Fibroblast of mammary gland (primary cell): ENCODE results near the gene NCR3LG1.

ENCODE experiments used
- DNase-seq: peaks from one replicate; pipeline ENCODE4 v3.0.0-alpha.2; 2010; ENCODE audit warnings: low read depth
- H3K4me3 ChIP-seq: 2 replicates; pipeline ENCODE4 v1.5.1; 2011; ENCODE audit warnings: low read depth, mild to moderate bottlenecking, low read length, moderate library complexity; ENCODE audit not compliant: control insufficient read depth
- TF ChIP-seq, protein P1 (sequence below): conservative IDR thresholded peaks from 2 replicates; pipeline ENCODE4 v1.5.1; 2011; ENCODE audit warnings: low read depth, low read length, inconsistent platforms; ENCODE audit not compliant: control insufficient read depth, insufficient read depth

The NCR3LG1 gene

DNA sequence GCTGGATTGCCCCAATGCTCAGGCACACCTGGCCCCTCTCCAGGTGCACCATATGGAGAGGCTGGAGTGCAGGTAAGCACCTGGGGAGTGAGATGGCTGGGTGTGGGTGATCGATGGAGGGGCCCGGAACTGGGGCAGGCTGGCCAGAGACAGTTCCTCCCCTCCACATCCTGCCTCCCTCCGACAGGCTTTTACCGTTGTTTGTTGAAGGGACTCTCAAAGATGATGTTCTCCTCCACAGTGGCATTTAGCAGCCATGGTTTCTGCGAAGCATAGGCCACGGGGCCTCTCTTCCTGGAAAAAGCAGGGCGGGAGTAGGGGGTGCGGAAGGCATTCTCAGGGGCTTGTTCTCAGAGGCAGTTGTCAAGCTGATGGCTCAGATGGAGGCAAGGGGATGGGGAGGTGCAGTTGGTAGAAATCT lies 62.7 kb downstream of the NCR3LG1 start:
- no peak overlapping the region for H3K4me3 ChIP-seq
- no peak for DNase-seq
- TF ChIP-seq, protein P1, sequence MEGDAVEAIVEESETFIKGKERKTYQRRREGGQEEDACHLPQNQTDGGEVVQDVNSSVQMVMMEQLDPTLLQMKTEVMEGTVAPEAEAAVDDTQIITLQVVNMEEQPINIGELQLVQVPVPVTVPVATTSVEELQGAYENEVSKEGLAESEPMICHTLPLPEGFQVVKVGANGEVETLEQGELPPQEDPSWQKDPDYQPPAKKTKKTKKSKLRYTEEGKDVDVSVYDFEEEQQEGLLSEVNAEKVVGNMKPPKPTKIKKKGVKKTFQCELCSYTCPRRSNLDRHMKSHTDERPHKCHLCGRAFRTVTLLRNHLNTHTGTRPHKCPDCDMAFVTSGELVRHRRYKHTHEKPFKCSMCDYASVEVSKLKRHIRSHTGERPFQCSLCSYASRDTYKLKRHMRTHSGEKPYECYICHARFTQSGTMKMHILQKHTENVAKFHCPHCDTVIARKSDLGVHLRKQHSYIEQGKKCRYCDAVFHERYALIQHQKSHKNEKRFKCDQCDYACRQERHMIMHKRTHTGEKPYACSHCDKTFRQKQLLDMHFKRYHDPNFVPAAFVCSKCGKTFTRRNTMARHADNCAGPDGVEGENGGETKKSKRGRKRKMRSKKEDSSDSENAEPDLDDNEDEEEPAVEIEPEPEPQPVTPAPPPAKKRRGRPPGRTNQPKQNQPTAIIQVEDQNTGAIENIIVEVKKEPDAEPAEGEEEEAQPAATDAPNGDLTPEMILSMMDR = no peak

DNA sequence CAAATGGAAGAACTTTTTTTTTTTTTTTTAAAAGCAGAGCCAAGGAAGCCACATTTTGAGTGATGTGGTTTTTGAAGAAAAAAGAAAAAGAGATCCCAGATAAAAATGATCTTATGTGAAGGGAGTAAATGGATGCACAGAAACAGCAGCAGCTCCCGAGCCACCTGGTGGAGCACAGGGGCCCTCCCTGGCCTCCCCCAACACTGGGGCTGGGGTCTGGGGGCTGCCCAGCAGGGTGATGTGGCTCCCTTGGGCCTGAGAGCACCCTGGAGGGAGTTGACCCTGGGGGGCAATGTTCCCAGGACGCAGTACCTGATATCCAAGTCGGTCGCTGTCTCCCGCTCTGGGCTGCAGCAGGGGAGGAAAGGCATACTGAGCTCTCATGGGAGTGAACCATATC lies 63.4 kb downstream of the NCR3LG1 start:
- no peak overlapping the region for H3K4me3 ChIP-seq
- DNase-seq = no peak
- TF ChIP-seq, protein P1 = no peak

DNA sequence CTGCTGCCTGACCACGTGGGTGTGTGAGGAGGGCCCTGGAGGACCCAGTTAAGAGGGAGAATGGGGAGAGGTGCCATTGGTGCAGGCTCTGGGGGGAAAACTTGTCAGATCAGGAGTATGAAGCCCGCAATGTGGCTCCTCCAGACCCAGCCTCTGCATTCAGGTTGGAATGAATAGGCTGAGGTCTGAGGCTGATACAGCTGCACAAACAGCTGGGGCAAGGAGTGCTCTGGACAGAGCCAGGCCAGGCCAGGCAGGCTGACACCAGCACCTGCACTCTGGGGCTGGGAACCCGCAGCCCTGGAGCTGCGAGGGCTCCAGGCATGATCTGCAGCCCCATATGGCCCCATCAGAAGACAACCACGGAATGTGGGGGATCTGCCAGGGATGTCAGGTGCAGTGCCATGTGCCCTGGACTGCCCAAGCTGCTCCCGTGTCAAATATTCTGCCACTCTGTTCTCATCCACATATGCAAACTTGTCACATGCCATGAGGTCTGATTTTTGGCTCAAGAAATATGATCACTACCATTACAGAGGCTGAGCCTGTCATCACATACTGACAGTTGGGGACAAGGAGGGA lies 64.0 kb downstream of the NCR3LG1 start:
- TF ChIP-seq, protein P1 = no peak
- no peak for DNase-seq
- H3K4me3 ChIP-seq = no peak overlapping the region

DNA sequence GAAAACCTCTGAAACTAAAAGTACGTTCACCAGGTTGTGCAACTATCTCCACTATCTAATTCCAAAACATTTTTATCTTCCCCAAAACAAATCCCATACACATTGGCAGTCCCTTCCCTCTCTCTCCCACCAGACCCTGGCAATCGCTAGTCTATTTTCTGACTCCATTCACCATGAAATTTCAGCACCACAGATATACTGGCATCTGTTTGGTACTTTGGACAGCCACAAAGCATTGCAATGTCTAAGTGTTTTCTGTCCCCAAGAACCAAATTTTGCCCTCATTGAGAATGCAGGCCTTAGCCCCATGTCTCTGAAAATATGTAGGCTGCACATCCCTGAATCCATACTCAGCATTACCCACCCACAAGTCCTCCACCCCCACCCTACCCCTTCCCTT lies 64.9 kb downstream of the NCR3LG1 start:
- no peak for DNase-seq
- TF ChIP-seq, protein P1 = no peak
- H3K4me3 ChIP-seq = no peak overlapping the region

DNA sequence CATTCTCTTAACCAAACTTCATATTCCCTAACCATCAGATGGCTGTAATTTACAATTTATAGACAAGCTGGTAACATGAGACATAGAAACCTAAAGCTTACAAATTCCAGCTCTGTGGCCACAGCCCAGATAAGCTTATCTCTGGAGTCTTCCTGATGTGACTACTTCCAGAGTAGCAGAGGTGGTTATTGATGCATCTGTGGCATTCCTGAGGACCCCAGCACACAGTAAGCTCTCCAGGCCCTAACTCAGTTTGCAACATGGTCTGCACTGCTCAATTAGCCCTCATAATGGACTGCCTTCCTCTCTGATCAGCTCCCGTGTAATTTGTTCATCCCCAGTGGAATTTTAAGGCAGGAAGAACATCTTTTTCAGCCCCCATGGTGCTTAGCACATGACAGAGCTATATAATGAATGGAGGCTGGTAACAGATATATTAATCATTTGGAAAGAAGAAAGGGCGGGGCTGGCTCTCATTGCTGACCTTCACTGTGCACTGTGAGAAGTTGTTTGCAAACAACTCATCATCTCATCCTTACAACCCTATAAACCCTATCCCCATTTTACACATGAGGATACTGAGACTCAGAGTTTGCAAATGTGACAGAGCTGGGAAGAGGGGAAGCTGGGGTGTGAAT lies 67.0 kb downstream of the NCR3LG1 start:
- TF ChIP-seq, protein P1 = no peak
- DNase-seq = no peak
- no peak overlapping the region for H3K4me3 ChIP-seq

DNA sequence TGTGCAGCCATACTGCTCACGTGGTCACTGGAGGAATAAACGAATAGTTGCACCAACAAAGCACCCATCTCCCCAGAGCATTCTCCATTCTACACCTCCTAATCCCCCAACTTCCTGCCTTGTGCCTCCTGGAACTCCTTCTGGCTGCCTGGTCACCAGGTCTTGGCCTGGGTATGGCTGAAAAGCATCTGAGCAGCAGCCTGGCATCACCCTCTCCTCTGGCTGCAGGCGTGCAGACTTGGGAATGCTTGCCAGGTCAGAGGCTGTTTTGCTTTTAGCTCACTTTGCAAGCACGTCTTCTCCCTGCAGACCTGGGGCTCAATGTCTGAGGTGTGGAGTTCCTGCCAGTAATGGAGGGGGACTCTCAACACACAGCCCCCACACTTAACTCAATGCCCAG lies 70.2 kb downstream of the NCR3LG1 start:
- no peak overlapping the region for H3K4me3 ChIP-seq
- TF ChIP-seq, protein P1 = no peak
- DNase-seq = no peak
